GM21737 (cell line): ENCODE measurements around the gene UBE2QL1.

Experiments
- ATAC-seq: cut with Tn5 transposase; IDR thresholded peaks from one replicate; pipeline ENCODE4 v1.9.1; 2021; ENCODE audit warnings: mild to moderate bottlenecking, moderate library complexity; ENCODE audit not compliant: unreplicated experiment

UBE2QL1 gene

DNA sequence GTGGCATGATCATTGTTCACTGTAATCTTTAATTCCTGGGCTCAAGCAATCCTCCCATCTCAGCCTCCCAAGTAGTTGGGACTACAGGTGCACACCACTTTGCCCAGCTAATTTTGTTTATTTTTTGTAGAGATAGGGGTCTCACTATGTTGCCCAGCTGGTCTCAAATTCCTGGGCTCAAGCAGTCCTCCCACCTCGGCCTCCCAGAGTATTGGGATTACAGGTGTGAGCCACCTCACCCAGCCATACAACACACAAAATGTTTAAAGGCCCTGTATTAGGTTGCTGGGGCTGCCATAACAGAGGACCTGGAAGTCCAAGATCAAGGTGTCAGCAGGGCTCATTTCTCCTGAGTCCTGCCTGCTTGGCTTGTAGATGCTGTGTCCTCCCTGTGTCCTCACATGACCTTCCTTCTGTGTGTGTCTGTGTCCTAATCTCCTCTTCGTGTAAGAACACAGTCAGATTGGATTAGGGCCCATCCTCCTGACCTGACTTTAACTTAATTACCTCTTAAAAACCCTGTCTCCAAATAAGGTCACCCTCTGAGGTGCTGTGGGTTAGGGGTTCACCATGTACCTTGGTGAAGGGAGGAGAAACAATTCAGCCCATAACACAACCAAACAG, 5.4 kb downstream of the UBE2QL1 start:
- ATAC-seq = no peak

DNA sequence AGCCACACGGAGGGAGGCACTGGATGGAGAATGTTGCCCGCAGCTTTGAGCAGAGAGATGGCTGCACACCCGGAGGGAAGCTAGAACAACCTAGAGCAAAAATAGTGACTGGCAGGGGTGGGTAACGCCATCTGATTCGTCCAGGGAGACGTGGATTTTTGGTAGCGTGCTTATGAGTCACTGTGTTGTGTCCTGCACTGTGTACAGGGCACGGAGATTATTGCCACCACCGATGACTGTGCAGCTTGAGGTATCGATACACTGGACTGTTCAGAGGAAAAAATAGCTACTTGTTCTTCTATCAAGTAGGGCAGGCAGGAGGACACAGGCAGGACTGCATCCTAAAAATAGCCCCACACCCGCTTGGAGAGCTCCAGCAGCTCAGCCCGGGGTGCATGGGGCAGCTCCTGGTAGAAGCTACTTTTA, 6.0 kb downstream of the UBE2QL1 start:
- ATAC-seq = no peak

DNA sequence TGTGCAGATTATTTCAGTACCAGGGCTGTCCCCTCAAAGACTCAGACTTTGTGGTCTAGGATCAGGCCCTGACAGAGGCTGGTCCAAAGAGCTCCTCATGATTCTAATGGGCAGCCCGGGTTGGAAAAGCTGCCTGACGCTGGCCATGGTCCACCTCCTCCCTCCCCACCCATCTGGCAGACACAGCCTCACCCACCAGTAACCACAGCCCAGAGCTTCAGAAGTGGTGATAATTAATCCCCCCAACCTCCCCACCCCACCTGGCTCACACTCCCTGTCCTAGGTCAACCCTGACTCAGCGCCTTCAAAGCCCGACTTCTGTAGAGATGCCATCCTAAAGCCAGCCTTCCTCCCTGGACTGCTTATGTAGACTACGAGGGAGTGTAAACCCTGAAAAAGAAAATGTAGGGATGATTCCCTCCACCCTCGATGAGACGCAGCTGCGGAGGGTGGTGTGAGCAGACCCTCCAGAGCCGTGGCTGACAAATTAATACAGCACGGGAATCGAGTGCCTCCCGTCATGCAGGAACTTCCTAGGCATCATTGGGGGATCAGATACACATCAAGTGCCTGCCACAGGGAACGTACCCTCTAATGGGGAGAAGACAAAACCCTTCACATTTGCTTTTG, 7.0 kb downstream of the UBE2QL1 start:
- no peak for ATAC-seq

DNA sequence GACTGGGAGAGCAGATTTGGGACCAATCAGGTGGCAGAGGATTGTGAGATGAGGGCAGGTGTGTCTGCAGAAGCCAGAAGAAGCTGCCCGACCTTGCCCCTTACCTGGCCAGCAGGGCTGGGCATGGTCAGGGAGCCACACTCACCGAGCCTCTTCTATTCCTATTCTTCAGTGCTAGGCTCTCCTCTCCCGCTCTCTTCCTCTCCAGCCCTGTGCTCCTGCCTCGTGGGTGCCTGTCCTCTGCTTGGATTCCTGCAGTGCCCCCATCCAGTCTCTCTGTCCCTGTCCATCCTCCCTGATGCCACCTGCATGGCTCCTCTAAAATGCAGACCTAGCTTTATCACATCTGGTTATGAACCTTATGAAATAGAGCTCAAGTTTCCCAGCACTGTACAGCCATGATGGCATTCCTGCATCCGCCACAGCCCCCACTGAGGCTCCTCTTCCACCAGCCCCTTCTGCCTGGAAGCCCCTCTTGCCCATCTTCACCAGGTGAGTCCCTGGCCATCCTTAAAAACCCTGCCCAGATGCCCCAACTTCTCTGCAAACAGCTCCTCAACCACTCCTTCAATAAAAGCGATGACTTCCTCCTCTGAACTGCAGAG, 8.2 kb downstream of the UBE2QL1 start:
- ATAC-seq = no peak

DNA sequence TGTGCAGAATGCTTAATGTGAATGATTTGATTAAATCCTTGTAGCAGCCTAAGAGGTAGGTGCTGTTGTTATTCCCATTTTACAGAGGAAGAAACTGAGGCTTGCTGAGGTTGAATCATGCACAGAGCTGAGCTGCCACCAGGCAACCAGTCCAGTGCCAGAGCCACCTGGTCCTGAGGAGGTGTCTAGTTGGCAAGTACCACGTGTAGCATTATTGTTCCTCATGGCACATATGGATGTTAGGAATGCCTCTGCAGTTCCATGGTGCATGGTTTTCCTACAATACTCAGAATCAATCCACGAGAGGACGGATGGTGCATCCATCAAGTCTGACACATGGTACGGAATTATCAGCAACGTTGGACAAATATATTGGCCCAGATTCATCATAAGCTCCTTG, 8.9 kb downstream of the UBE2QL1 start:
- no peak for ATAC-seq

DNA sequence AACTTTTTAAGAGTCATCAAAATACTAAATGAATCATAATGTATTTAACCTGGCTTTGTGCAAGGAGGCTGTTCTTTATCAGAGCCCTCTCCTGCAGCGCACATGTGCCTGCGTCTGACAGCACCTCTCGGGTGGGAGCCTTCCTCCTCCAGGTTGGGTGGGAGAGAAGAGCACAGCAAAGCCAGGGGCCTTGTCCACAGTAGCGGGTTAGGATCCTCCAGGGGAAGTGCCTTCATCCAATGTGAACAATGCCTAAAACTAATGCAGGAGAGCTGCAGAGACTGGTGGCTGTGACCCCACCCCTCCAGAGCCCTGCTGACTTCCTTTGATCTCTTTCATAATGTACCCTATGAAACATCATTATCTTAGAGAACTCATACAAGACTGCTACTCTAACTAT, 10.2 kb downstream of the UBE2QL1 start:
- no peak for ATAC-seq

DNA sequence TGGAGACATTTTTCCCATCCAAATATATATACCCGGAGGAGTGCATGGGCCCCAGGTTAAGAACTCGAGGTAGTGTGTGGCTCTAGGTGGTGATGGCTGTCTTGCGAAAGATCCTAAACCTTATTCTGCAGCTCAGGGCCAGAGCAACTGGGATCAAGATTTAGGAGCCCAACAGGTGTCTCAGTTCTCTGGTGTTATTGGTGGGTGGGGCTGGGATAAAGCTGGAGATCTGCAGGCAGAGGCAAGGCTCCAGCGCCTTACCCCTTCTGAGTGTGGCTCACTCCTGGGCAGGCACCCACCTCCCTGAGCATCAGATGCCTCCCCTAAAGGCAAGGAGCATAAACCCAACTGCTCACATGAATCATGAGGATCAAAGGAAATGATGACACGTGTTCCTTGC, 11.2 kb downstream of the UBE2QL1 start:
- ATAC-seq = no peak

DNA sequence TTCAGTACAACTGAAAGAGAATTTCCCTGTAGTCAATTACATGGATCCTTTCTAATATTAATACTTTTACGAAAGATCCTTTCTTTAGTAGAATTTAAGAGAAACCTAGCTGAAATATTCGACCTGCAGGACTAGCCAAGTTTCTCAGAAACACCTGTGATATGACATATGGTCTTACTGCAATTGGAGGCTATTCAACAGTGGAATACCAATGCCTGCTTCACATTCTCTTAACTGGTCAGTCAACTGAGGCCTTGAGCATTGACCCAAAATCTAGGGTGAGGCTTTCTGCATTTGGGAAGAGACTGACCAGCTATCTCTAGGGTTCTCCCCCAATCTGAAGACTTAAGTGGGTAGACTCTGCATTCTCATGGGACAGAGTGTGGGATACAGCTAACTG, 12.3 kb downstream of the UBE2QL1 start:
- no peak for ATAC-seq

DNA sequence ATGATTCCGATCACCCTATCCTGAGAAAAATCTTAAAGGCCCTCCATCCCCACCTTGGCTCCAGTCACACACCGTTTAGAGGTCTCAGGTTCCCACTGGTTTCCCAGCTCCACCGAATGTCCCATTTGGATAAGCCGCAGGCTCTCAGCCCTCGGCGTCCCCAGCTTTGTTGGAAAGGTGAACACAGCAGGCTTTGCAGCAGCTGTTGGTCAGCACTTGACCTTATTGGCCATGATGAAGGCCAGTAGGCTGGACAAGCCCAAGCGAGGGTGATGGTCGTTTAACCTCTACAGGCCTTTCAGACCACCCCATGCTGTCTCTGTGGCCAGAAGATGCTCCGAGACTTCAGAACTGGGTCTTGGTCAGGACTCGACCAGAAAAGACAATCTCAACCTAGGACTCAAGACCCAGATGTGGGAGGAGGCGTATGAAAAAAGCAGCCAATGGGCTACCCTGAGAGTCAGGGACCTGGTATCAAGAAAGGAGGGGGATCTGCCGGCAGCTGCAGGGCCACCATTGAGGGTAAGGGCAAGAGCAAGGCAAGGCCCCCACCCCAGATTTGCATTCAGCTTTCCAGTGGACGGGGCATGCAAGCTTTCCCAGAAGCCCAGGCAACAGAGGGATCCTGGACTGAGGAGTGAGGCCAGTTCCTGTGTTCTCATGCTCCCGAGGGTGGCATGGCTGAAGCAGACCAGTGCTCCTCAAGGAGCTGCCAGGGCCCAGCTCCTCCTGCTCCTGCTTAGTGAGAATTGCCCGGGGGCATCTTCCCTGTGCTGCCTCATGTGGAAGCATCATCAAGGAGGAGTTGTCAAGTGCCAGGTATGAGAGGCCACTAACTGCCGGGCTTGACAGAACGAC, 13.4 kb downstream of the UBE2QL1 start:
- no peak for ATAC-seq

DNA sequence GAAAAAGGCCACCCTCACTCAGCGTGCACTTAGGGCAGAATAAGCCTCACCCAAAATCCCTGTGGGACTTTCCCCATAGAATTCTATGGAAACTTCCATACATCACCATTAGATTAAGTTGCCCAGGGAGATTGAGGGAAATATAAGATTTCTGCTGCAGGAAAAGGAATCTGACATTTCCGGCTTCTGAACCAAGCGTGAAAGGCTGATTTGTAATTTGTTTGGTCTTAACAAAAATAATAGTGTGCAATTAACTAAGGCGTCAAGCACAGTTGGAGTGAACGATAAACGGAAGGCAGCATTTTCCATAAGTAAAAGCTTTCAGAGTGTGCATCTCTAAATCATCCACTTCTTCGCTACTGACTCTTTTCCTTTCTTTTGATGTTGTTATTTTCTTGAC, 14.0 kb downstream of the UBE2QL1 start:
- ATAC-seq = no peak

DNA sequence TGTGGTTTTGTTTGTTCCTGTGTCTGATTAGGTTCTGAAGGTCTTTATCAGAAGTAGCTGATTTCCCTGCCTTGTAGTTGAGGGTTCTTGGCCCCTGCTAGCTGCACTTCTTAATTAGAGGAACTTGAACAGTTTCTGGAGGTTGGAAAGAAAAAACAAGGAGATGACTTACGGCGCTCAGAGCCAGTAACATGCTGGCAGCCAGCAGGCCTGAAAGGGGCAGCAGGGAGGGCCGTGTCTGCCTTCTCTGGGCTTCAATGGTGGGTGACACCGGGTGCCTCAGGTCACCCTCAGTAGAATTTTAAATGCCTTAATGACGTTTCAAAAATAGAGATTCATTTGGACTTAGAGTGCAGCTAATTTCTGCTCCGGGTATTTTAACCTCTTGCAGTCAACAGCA, 15.8 kb downstream of the UBE2QL1 start:
- ATAC-seq = no peak

DNA sequence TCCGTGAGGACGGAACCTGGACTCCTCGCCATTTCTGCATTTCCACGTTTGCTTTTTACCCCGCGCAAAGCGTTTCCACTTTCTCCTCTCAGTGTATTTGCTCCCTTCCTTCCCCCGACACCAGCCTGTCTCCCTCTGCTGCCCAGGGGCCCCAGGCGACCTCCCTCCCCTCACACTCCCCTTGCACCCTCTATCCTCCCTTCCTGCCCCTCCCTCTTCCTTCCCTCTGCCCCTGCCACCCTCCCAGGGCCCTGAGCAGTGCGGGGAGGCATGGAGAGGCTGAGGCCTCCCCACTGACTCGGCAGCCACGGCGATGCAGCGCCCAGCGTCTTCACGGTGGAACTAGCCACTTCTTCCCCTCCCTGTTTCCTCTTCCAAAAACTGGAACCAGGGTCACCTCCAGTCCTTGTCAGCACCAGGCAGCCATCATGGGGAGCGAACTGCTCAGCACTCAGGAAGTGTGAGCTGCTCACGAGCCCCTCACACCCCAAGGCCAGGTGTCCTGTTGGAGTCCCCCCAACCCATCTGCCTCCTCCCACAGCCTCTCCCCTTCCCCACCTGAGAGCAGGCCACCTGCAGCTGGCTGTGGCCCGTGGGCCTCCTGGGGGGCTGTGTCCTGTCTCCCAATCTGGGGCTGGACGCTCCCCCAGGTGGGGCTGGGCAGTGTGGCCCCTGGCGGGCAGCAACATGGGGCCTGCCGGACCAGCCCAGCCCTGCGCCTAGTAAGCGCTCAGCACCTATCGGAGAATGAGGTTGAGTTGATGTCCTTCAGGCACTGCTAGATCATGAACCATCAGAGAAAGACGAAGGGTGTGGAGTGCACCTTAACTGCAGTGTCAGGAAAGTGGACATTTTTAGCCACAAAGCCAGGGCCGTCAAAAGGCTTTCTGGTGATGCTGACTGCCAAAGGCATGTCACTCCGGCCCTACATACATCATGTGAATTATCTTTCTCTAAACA, 17.5 kb downstream of the UBE2QL1 start:
- no peak for ATAC-seq

DNA sequence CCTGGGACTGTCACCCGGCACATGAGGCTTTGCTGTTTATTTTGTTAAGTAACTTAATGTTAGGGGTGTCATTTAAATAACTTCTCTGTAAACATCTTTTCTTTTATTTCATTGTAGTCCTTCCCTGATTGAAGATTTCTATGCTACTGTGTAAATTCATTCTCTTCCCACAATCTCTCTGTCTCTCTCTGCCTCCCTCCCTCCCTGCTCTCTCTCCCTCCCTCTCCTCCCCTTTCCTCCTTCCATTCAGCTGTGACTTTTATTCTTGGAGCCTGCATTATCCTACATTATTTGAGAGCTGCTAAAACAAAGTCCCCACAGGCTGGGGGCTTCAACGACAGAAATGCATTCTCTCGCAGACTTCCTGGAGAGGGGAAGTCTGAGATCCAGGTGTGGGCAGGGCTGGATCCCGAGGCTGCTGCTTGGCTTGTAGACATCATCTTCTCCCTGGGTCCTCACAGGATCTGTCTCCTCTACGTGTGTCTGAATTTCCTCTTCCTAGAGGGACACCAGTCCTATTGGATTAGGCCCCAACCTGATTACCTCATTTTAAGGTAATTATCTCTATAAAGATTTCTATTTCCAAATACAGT, 18.4 kb downstream of the UBE2QL1 start:
- ATAC-seq = no peak

DNA sequence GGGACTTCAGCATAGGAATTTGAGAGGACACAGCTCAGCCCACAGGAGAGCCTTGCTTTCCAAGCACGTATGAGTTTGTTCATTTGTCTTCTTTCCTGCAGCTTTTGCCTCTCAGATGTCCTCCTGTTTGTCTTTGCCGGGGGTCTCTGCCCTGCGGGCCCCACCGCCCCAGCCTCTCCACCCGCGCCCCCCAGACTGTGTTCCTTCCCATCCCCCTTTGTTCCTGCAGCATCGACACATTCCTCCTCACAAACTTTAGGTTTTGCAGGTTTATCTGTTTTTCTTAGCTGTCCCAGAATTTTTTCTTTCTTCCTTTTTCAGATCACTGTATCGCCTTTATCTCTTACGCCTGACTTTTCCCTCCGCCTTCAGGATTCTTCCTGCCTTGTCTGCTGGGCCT, 18.9 kb downstream of the UBE2QL1 start:
- no peak for ATAC-seq

DNA sequence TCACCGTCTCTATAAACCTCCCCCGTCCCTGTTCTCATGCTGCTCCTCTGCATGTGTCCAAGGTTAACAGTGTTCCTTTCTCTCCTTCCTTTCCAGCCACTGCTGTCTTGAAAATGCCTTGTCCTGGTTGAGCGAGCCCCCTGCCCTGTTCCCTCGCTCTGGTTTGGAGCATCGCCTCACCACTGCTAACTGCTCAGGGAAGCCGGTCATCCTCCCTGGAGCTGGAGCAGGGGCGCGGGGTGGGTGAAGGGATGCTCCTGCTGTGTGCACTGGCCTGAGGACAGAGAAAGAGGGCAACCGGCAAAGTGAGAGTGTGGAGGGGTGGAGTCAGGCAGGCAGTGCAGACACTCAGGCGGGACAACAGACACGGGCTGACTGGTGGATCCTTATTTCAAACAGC, 19.4 kb downstream of the UBE2QL1 start:
- ATAC-seq = no peak

DNA sequence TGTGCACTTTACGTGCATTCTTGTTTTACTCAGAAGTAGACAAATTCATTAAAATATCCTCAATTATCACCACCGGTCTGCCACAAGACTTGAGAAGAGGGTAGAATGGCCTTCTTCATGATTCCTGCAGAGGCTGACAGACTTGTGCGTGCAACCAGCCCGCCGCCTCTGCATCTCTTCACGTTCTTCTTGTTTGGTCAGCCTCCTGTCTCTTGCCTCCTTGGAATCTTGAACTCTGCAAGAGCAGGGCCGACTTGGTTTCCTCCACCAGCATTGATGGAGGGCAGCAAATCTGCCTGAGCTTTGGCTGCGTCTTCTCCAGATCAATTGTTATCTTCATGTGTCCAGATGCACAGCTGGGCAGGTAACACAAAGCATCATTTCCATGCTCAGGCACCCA, 20.2 kb downstream of the UBE2QL1 start:
- ATAC-seq = no peak

DNA sequence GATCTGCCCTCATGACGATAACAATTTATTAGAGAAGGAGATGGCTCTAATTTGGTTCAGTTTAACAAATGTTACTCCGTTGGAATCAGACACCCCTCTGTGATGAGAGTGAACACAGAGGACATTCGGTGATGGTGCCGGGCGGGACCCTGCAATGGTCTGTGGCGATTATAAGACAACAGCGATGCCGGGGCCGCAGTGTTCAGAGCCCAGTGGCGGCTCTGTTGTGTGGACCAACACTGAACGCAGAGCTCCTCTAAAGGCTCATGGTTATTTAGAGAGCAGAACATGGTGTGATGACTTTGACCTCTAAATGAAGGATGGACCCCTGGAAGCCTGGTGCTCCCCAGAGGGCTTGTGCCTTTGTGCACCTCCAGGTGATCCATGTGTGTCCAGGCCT, 21.2 kb downstream of the UBE2QL1 start:
- ATAC-seq = no peak

DNA sequence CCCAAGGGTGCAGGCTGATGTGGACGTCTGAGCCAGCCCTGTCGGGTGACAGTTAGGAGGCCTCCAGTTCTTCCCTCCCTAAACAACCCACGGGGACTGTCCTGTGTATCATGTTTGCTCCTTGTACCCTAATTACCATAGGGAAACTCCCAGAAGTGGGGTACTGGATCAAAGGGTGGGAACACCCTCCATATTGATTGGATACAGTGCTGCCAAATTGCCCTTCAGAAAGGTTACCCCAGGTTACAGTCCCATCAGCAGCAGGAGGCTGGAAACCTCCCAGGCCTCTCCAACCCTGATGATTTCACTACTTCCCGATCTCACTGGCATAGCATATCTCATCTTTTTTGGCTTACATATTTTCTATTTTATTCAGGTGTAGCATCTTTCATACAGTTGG, 22.0 kb downstream of the UBE2QL1 start:
- no peak for ATAC-seq

DNA sequence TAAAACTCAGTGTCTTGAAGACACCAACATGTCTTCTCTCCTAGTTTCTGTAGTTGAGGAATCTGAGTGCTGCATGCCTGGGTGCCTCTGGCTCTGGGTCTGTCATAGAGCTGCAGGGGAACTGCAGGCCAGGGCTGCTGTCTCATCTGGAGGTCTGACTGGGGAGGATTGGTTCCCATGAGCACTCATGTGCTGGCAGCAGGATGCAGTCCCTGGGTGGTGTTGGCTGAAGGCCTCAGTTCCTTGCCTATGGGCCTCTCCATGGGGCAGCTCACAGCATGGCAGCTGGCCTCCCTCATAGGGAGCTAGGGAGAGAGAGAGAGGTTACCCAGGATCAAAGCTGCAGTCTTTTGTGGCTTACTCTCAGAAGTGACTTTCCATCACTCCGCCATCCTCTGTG, 22.6 kb downstream of the UBE2QL1 start:
- no peak for ATAC-seq

DNA sequence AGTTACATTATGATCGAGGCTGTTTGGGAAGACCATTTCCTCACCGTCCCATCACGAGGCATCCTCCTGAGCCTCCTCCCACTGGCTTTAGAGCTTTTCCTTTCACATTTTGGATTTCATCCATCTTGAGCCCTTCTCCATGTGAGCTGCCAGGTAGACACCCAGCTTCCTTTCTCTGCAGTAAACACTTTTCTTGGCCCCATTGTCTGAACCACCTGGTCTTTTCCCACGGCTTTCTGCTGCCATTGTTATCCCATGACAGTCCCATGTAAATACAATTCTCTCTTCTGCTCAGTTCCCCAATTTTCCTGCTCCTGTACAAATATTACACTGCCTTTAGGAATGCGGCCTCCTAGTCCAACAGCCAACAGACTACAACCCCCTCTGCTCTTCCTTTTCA, 24.1 kb downstream of the UBE2QL1 start:
- no peak for ATAC-seq
